Natural killer cell treated with Interleukin-12 subunit alpha and Interleukin-12 subunit beta and Interleukin-15 and Interleukin-18, amount 100 ng/mL, for 72 hours (primary cell): ENCODE results near the gene TCOF1. TPM values are rescaled to one million over a fixed set of nuclear protein-coding genes. Genes with fewer than 3 reads are reported as not detected.

Experiments used
- ATAC-seq, 2 donors: fragments of 150-1000 bp; cut with Tn5 transposase in 1 of 2; sonication (Bioruptor Pico), chemical (Tn5 transposase) in 1 of 2; 2 replicates each; pipeline ENCODE4 v1.10.0; 2021
- DNase-seq: peaks from one replicate; pipeline ENCODE4 v3.0.0; 2022; ENCODE audit warnings: low spot score
- H3K27ac Mint-ChIP-seq, 2 donors: 1 replicate in 1 of 2; 2 replicates in 1 of 2; pipeline ENCODE4 v1.8.0; 2022; ENCODE audit warnings: mixed read lengths in 2 of 2, mild to moderate bottlenecking in 1 of 2, moderate library complexity in 1 of 2
- H3K27me3 Mint-ChIP-seq, 2 donors: 1 replicate in 1 of 2; 2 replicates in 1 of 2; pipeline ENCODE4 v1.8.0; 2022; ENCODE audit warnings: mixed read lengths in 2 of 2
- H3K36me3 Mint-ChIP-seq: one replicate; pipeline ENCODE4 v1.8.0; 2022; ENCODE audit warnings: mixed read lengths
- H3K4me1 Mint-ChIP-seq, 2 donors: 1 replicate in 1 of 2; 2 replicates in 1 of 2; pipeline ENCODE4 v1.8.0; 2022; ENCODE audit warnings: low read depth in 2 of 2, mixed read lengths in 2 of 2, mild to moderate bottlenecking in 1 of 2
- H3K4me3 Mint-ChIP-seq: one replicate; pipeline ENCODE4 v1.8.0; 2022; ENCODE audit warnings: mixed read lengths
- H3K9me3 Mint-ChIP-seq: 2 replicates; pipeline ENCODE4 v1.8.0; 2022; ENCODE audit warnings: mixed read lengths
- total RNA-seq, 2 donors: library from RNA; stranded (reverse); gene quantifications; one replicate each; pipeline ENCODE4 v1.2.3, GENCODE V29; 2022

Gene TCOF1
- total RNA-seq, 2 donors from 2014 or later = 70.0 to 140 TPM

GRCh38 chr5:150347003-150347402, 10.5 kb upstream of the TCOF1 start:
- DNase-seq (no peak), ATAC-seq (no peak)
- Mint-ChIP-seq H3K36me3 (no peaks in the 10 kb centered on the region), H3K4me3 (no peak overlapping the region), H3K4me1 (peaks cover 12 to 15% of the 10 kb centered on the region in 2 donors), H3K27ac (no peak overlapping the region), H3K9me3 (no peaks in the 10 kb centered on the region), H3K27me3 (no peaks in the 10 kb centered on the region)

GRCh38 chr5:150347451-150347850, 10.0 kb upstream of the TCOF1 start:
- ATAC-seq = no peak
- no peak for DNase-seq
- Mint-ChIP-seq H3K27me3 (no peaks in the 10 kb centered on the region), H3K4me3 (no peak overlapping the region), H3K36me3 (no peaks in the 10 kb centered on the region), H3K9me3 (no peaks in the 10 kb centered on the region), H3K4me1 (peaks cover 9 to 11% of the 10 kb centered on the region in 2 donors), H3K27ac (no peak overlapping the region)

DNA sequence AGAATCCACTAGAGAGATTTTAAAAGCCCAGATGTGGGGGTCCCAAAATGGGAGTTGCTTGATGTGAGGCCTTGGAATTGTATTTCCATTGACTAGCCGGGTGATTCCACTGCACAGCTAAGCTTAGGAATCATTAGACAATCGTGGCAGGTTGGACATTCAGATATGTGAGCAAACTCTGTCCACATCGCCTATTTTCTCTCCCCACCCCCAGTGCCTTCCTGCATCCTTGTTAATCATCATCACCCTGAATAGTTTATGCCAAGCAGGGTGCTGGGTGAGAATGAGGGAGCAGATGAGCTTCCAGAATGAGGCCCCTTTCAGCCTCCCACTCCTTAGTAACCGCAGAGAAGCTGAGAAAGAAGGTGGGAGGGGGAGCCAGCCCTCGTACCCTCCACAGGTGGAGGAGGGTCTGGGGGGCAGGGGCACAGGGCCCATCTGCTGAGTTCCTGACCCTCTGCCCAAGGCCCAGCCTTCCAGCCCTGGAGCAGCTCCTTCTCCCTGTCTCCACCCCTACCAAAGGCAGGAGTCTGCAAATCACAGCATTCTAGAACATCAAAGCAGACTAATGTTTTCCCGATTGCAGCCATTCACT, 7.7 kb upstream of the TCOF1 start:
- H3K27me3 Mint-ChIP-seq = no peaks in the 10 kb centered on the region
- H3K4me3 Mint-ChIP-seq = no peak overlapping the region
- H3K27ac Mint-ChIP-seq = no peak overlapping the region
- no peak for DNase-seq
- no peaks in the 10 kb centered on the region for H3K36me3 Mint-ChIP-seq
- H3K4me1 Mint-ChIP-seq = peaks cover 7 to 8% of the 10 kb centered on the region in 2 donors
- no peak for ATAC-seq
- H3K9me3 Mint-ChIP-seq = no peaks in the 10 kb centered on the region

DNA sequence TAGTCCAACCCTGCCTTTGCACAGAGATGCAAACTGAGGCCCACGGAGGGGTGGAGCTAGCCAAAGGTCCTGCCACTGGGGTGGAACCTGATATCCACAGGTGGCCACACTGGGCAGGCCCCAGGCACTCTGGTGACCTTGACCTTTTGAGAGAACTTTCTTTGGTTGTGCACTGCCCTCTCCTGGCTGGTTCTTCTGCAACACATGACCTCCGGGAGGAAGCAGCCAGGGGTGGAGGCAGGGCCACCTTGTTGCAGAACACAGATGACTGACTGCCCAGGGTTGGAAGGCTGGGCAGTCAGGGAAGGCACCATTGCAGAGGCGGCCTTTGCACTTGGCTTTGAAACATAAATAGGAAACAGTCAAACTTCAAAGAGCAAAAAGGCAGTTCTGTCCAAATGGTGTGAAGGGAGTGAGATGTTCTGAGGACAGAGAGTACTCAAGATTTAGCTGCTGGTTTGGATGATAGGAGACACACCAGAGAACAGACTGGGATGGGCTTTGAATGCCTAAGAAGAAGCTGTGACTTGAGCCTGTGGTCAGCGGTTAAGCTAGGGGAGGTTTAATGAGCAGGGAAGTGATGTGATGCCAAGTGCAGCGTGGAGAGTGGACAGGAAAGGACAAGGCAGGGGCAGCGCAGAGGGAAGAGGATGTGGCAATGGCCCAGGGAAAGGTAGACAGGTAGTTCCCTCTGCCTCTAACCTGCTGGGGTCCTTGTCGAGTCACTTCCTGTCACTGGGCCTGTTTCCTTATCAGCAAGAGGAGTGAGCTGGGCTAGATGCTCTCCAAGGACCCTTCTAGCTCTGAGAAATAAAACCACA, 6.8 kb upstream of the TCOF1 start:
- Mint-ChIP-seq H3K4me3 (no peak overlapping the region), H3K27me3 (no peaks in the 10 kb centered on the region), H3K9me3 (no peaks in the 10 kb centered on the region), H3K4me1 (peaks cover 7 to 8% of the 10 kb centered on the region in 2 donors), H3K27ac (peak overlapping the region; percentile 15 to 45), H3K36me3 (no peaks in the 10 kb centered on the region)
- peak; percentile 64 for DNase-seq
- peak; percentile 82 to 83 for ATAC-seq

DNA sequence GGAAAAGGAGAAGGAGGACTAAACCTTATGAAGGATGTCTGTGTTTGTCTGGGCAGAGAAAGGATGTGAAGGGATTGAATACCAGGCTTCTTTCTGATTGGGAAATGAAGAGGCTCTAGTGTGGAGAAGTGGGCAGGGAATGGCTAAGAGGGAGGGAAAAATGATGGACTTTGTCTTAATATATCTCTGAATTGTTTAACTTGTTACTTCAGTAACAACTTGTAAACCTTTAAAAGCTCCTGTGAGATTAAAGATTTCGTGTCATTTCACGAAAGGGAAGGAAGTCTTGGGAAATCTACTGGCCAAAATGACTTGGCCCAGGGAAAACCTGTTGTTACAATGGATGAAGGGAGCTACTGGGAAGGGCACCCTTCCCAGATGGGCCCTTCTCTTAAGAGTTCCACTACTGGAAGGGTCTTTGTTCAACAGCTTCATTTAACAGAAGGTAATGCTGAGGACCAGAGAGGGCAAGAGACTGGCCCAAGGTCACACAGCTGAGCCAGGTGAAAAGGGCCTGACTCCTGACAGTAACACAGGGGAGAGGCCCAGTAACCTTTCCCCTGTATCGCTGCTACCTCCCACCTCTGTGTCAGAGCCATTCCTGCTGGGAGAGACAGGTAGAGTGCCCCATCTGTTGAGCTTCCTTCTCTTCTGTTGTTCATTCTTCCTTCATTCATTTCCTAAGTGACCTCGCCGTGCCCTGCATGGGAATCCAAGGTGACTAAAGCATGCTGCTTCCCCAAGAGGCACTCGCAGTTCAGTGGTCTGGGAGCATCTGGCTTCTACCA, 5.1 kb upstream of the TCOF1 start:
- ATAC-seq (no peak), DNase-seq (no peak)
- H3K36me3 Mint-ChIP-seq = no peaks in the 10 kb centered on the region
- peaks cover 14 to 15% of the 10 kb centered on the region in 2 donors for H3K4me1 Mint-ChIP-seq
- H3K4me3 Mint-ChIP-seq = no peak overlapping the region
- H3K27me3 Mint-ChIP-seq = no peaks in the 10 kb centered on the region
- H3K9me3 Mint-ChIP-seq = no peaks in the 10 kb centered on the region
- H3K27ac Mint-ChIP-seq = no peak overlapping the region

GRCh38 chr5:150353032-150353675, 4.3 kb upstream of the TCOF1 start:
- Mint-ChIP-seq H3K4me1 (peaks cover 14 to 15% of the 10 kb centered on the region in 2 donors), H3K27ac (no peak overlapping the region), H3K27me3 (no peaks in the 10 kb centered on the region), H3K36me3 (no peaks in the 10 kb centered on the region), H3K4me3 (no peak overlapping the region), H3K9me3 (no peaks in the 10 kb centered on the region)
- DNase-seq = no peak
- ATAC-seq = no peak

GRCh38 chr5:150355791-150356190, 1.7 kb upstream of the TCOF1 start:
- Mint-ChIP-seq H3K36me3 (peaks cover 6% of the 10 kb centered on the region), H3K9me3 (no peaks in the 10 kb centered on the region), H3K4me1 (peaks cover 25 to 27% of the 10 kb centered on the region in 2 donors), H3K27ac (no peak overlapping the region), H3K27me3 (no peaks in the 10 kb centered on the region), H3K4me3 (no peak overlapping the region)
- DNase-seq (no peak), ATAC-seq (no peak)

DNA sequence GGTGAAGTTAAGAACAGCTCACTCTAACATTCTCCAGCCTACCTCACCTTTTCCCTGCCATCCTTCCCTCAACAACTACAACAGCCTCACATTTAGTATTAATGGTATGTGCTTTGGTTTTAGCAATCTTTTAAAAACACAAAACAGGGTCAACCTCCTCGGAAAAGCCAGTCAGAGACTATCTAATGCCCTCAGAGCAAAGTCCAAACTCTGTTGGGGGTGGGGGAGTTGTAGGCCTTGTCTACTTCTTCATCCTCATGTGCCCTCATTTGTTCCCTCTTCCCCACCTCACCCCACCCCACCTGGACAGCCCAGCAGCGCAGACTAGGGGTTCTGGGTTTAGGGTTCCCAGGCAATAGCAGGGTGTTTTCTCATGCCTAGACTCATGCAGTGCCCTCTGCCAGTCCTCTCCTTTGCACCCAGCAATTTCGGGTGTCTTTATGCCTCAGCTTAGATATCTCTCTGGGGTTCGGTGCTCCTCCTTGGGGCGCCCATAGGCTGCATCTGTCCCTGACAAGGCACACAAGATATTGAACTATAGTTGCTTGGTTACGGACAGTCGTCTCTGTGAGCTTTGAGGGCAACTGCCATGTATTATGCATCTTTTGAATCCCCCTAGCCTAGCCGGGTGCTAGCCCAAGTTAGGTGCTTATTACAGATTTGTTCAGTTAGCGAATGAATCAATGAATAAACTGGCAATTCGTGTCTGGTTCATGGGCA, 762 bp upstream of the TCOF1 start:
- DNase-seq (no peak), ATAC-seq (no peak)
- H3K27me3 Mint-ChIP-seq = no peaks in the 10 kb centered on the region
- peak overlapping the region; percentile 80 to 85 for H3K27ac Mint-ChIP-seq
- H3K4me3 Mint-ChIP-seq = peak overlapping the region; percentile 80
- H3K36me3 Mint-ChIP-seq = peaks cover 12% of the 10 kb centered on the region
- H3K9me3 Mint-ChIP-seq = no peaks in the 10 kb centered on the region
- peaks cover 27 to 30% of the 10 kb centered on the region in 2 donors for H3K4me1 Mint-ChIP-seq

GRCh38 chr5:150358261-150359095, 981 bp downstream of the TCOF1 start:
- ATAC-seq (no peak), DNase-seq (no peak)
- Mint-ChIP-seq H3K4me3 (peak overlapping the region; percentile 80), H3K27me3 (no peaks in the 10 kb centered on the region), H3K9me3 (no peaks in the 10 kb centered on the region), H3K4me1 (peaks cover 37 to 44% of the 10 kb centered on the region in 2 donors), H3K27ac (peak overlapping the region; percentile 80 to 85), H3K36me3 (peaks cover 23% of the 10 kb centered on the region)

- DNase-seq (no peak), ATAC-seq (no peak)
- Mint-ChIP-seq H3K9me3 (no peaks in the 10 kb centered on the region), H3K27ac (peak overlapping the region in 1 of 2 donors; percentile 36), H3K4me1 (peaks cover 39 to 50% of the 10 kb centered on the region in 2 donors), H3K36me3 (peaks cover 34% of the 10 kb centered on the region), H3K27me3 (no peaks in the 10 kb centered on the region), H3K4me3 (no peak overlapping the region)
These were observed 3.8 kb downstream of the TCOF1 start for GRCh38 chr5:150361301-150361700.

- Mint-ChIP-seq H3K4me1 (peaks cover 31 to 43% of the 10 kb centered on the region in 2 donors), H3K36me3 (peaks cover 38% of the 10 kb centered on the region), H3K27ac (no peak overlapping the region), H3K4me3 (no peak overlapping the region), H3K9me3 (no peaks in the 10 kb centered on the region), H3K27me3 (no peaks in the 10 kb centered on the region)
- DNase-seq (no peak), ATAC-seq (no peak)
These were observed 5.7 kb downstream of the TCOF1 start for GRCh38 chr5:150363185-150363584.

DNA sequence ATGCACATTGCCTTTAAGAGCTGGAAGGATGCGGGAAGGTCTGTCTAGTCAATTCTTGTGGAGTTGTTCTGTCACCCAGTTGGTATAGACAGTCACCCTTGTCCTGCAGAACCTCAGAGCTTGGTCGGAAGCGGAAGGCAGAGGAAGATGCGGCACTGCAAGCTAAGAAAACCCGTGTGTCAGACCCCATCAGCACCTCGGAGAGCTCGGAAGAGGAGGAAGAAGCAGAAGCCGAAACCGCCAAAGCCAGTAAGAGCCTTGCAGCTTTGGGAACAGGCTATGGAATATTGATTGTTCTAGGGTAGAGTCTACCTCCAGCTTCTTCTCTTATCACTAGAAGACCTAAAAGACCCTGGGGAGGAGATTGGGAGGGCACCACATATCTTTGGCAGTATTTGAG, 6.5 kb downstream of the TCOF1 start:
- Mint-ChIP-seq H3K4me1 (peaks cover 29 to 37% of the 10 kb centered on the region in 2 donors), H3K4me3 (no peak overlapping the region), H3K9me3 (no peaks in the 10 kb centered on the region), H3K27ac (no peak overlapping the region), H3K27me3 (no peaks in the 10 kb centered on the region), H3K36me3 (peaks cover 40% of the 10 kb centered on the region)
- no peak for ATAC-seq
- DNase-seq = no peak
